HG03354 (cell line): ENCODE results near the gene SLC16A6.
A peak's percentile ranks its signal among the peaks of the same experiment; 100 is the strongest.
"Not testable (repeated sequence)": the region's sequence is repeated elsewhere in the genome, so short reads cannot be mapped to it uniquely, and the experiment has no call there.

ENCODE experiments used
- ATAC-seq: cut with Tn5 transposase; IDR thresholded peaks from one replicate; pipeline ENCODE4 v1.9.1; 2021; ENCODE audit warnings: mild to moderate bottlenecking; ENCODE audit not compliant: unreplicated experiment, poor library complexity, severe bottlenecking

Gene SLC16A6

DNA sequence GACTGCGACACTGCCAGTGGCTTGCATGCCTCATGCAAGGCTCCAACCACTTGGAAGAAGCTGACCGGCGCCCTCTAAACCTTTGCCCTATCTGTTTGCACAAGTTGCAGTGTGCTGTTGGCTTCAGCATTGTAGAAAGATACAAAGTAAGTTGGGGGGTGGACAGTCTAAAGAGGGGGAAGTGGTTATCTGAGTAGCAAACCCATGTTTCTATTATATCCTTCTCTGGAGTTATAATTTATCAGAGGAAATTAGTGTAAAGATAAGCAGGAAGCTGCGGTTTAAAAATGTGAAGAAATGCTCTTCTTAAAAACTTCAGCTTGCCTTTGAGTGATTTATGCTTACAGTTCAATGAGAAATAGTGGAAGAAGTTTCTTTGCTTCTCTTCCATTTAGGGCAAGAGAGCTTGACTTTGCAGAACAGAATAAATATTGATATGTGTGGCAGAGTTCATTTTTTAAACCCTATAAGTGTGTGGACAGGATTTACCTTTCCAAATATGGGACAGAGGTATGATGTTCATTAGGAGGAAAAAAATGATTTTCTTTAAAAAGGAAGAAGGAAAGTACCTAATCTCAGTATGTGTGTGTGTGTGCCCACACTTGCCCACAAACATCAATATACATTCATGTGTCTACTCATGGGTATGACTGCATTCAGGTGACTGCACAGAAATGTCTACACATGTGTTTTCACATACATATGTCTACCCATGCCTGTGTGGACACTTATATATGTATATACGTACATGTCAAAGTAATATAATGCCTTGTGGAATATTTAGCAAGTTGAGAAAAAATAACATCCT is 35.0 kb downstream of the SLC16A6 start:
- ATAC-seq: no peak

DNA sequence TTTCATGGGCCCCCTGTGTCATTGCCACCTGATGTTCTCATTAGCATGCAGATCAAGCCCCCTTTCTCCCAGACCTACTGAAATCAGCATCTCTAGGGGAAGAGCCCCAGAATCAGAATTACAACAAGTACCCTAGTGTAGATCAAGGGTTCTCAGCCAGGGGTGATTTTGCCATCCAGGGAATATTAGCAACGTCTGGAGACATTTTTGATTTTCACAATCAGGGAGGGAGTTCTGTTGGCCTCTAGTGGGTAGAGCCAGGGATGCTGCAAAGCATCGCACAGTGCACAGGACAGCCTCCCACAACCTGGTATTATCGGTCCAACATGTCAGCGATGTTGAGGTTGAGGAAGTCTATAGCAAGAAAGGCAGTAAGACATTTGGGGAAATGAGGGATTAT is 35.8 kb downstream of the SLC16A6 start:
- no peak for ATAC-seq

GRCh38 chr17:68253426-68253825 is 37.5 kb downstream of the SLC16A6 start:
- not testable (repeated sequence) for ATAC-seq

DNA sequence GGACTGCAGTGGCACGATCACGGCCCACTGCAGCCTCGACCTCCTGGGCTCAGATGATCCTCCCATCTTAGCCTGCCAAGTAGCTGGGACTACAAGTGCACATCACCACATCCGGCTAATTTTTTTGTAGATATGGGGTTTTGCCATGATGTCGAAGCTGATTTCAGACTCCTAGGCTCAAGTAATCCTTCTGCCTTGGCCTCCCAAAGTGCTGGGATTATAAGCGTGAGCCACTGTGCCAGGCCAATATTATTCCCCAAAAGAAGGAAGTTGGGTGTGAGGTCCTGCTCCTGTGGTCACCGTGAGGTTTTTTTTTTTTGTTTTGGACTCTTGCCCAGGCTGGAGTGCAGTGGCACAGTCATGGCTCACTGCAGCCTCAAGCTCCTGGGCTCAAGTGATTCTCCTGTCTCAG is 41.6 kb downstream of the SLC16A6 start:
- no peak for ATAC-seq

GRCh38 chr17:68248891-68249290 is 42.0 kb downstream of the SLC16A6 start:
- no peak for ATAC-seq

DNA sequence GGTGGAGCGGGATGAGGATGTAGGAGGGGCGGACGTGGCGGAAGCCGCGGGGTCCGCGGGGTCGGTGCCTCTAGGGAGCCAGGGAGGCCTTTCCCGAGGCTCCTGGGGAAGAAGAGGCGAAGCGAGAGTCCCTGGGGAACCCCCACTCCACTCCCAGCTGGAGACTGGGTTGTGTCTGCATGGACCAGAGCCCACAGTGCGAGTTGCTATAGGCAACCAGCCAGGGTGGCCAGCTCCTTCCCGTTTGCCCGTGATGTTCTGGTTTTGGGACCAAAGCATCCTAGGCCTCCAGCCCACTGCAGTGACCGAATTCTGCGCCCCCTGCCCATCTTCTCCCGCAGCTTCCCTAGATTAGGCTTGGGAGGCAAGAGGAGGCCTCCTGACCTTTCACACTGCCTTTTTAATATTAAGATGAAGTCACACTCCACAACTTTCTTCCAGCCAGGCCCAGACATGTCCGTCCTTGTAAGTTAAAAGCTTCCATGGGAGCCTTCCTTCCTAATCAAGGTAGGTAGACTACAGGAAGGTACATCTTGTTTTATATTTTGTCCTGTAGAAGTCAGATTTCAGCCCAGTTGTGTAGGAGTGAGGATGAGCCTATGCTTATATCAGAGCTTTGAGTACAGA is 42.6 kb downstream of the SLC16A6 start:
- peak; percentile 35 for ATAC-seq

- ATAC-seq: peak; percentile 86
These were observed 43.3 kb downstream of the SLC16A6 start, which contains the start of gene AMZ2 for GRCh38 chr17:68247445-68248198. AMZ2 (plus strand) TSS chr17:68248043; CDS start chr17:68250188, 2,145 bp downstream.

DNA sequence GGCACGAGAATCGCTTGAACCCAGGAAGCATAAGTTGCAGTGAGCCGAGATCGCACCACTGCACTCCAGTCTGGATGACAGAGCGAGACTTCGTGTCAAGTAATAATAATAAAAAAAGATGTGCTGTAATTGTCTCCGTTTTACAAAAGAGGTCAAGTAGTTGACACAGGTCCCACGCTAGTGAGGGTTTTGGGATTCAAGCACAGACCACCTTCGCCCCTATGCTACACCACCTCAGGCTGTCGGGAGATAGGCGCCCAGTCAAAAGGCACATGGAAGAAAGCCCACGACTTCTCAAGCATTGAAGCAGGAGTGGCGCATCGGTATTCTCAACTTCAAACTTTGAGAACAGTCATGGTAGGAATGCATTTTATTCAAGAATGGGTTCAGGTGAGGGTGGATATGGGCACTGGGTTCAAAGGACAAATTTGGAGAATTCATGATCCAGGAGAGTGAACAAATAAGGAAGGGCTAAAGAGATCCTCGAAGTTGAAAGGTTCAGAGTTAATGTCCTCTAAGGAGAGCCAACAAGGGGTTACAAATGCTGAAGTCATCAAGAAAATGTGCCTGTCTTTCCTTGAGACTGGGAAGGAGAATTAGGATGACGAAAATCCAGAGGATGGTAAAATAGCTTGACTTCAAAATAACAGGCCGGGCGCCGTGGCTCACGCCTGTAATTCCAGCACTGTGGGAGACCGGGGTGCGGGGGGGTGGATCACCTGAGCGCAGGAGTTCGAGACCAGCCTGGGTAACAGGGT is 44.5 kb downstream of the SLC16A6 start:
- no peak for ATAC-seq

GRCh38 chr17:68239632-68240366 is 51.1 kb downstream of the SLC16A6 start:
- no peak for ATAC-seq

- ATAC-seq: peak; percentile 30
These were observed 52.1 kb downstream of the SLC16A6 start for GRCh38 chr17:68238871-68239253.

DNA sequence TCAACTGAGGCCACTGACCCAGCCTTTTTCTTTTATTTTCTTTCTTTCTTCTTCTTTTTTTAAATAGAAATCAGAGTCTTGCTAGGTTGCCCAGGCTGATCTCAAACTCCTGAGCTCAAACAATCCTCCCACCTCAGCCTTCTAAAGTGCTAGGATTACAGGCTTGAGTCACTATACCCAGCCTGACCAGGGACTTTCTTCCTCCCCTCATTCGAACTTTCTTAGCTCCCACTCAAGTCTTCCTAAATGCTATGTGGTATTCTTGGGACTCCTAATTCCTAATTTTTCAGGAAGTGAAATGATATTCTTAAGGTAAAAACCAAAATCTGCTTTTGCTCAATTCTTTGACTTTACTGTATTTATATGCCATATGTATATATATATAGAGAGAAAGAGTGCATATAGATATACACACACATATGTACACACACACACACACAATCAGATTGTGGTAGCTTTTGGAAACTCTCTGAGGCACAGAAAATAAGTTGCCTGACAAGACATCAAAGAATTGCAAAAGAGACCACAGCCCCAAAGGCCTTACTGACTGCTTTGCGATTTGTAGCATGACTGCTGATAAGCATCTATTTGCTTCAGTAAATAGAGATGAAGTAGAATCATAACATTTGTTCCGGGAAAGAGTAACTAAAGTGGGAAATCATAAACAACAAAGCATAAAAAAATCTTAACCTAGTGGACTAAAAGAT is 52.6 kb downstream of the SLC16A6 start:
- peak; percentile 2 for ATAC-seq

DNA sequence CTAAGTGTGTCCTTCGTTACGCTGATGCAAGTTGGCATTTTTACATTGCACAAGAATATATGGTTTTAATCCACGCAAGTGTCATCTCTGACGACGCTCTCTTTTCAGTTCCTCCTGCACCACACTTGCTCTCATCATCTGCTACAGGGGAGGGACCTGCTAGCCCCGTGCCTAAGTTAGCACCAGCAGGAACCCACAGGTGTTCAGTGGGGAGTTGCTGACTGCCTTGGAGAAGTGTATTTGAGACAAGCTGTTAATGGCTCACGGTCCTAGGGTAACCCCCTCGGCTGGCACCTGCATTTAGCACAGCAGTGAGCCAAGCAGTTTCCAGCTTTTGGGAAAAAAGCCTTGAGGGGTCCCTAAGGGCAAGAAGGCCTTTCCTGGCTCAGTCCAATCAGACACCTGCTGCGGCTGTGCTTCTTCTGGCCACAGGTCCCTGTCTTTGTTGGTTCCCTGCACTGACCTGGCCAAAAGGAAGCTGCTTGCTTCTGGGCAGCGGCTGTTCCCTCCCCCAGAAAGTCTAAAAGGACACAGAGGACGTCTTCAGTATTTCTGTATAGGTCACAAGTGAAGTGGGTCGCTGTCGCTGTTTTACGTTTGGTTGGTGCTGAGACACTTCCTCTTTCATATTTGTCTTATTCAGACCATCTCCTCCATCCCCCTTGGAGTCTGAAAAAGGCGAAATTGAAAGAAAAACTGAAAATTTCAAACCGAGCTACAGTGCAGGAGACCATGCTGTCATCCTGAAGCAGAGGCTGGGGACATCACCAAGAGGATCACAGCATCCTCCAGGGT is 53.4 kb downstream of the SLC16A6 start:
- ATAC-seq: peak; percentile 77

DNA sequence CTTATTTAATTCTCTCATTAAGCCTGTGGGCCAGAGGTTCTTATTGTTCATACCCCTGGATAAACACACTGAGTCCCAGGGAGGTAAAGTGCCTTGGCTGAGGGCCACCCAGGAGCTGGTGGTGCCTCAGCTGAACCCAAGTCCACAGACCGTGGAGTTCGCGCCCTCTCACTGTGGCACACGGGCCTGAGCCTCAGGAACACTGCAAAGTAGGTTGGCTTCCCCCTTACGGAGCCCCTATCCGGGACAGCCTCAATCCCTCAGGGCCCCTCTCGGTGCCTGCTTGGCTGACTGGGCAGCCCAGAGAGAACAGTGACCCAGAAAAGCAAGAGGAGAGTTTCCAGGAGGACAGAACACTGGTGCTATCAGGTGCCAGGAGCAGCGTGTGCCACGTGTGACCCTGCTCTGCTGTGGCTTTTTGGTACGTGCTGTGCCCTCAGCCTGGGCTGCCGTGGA is 55.6 kb downstream of the SLC16A6 start:
- not testable (repeated sequence) for ATAC-seq

DNA sequence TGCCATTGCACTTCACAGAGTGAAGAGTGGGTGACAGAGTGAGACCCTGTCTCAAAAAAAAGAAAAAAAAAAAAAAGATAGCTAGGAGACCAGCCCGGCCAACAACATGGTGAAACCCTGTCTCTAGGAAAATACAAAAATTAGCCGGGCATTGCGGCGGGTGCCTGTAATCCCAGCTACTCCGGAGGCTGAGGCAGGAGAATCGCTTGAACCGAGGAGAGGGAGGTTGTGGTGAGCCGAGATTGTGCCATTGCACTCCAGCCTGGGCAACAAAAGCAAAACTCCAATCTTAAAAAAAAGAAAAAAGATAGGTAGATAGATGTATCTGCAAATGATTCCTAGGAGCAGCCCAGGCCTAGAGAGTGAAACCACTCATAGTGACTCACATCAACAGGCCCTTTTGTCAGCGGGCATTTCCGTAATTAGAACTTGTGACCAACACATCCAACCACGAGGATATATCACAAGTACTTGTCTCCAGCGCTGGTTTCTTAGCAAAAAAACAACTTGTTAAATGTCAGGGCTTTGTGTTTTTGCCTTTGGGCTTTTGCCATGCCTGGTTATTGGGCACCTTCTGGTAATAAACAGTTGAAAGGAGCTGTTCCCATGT is 56.1 kb downstream of the SLC16A6 start:
- ATAC-seq: peak; percentile 36

DNA sequence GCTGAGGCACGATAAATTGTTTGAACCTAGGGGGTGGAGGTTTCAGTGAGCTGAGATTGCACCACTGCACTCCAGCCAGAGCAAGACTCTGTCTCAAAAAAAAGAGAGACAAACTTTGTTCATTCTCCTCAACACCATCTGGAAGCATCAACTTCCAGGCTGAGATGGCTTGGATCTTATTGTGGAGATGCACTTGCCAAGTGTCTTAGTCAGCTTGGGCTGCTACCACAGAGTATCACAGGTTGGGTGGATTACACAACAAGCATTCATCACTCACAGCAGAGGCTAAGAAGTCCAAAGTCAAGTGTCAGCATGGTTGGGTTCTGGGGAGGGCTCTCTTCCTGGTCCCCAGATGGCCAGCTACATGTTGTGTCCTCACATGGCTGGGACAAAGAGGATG is 58.2 kb downstream of the SLC16A6 start:
- not testable (repeated sequence) for ATAC-seq

- no peak for ATAC-seq
These were observed 59.4 kb downstream of the SLC16A6 start for GRCh38 chr17:68231541-68231940.

DNA sequence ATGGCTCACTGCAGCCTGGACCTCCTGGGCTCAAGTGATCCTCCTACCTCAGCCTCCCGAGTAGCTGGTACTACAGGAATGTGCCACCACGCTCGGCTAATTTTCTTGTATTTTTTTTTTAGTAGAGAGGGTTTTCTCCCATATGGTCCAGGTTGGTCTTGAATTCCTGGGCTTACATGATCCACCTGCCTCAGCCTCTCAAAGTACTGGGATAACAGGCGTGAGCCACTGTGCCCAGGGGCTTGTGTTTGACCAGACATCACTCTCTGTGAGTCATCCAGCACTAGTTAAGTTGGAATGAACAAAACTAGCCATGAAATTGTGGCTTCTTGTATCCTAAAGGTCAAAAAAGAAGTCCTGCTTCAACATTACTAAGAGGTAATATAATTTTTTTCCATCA is 59.8 kb downstream of the SLC16A6 start:
- not testable (repeated sequence) for ATAC-seq
